HCT116 (cell line): ENCODE data around the gene C2CD4B. TPM values are rescaled to one million over a fixed set of nuclear protein-coding genes. Genes with fewer than 3 reads are reported as not detected.
A peak's percentile ranks its signal among the peaks of the same experiment; 100 is the strongest.

Experiments used
- ATAC-seq: fragments of 200-7000 bp; cut with Tn5 transposase; 2 replicates; pipeline ENCODE4 v1.9.1; 2020; ENCODE audit warnings: mild to moderate bottlenecking, moderate library complexity
- BruUV-seq: library from RNA; stranded (reverse); fragments of 400-500 nt; replicated peaks from 2 replicates; lab custom pipeline; 2021; lab: Mats Ljungman, UMichigan
- CTCF ChIA-PET: fragments of 300-600 bp; sonication (Branson Sonifier 250); formaldehyde crosslinking; loops from one replicate; lab custom pipeline; 2021; ENCODE audit warnings: antibody characterized with exemption; lab: Charles Lee
- POLR2A ChIA-PET: fragments of 300-600, 350-600 bp; sonication (Branson Sonifier 250); formaldehyde crosslinking; loops from one replicate; lab custom pipeline; 2021; ENCODE audit warnings: antibody characterized with exemption; lab: Charles Lee
- RAD21 ChIA-PET, 2 experiments: fragments of 300-600 bp; sonication (Branson Sonifier 250); formaldehyde crosslinking; loops; one replicate each; lab custom pipeline; 2023; ENCODE audit warnings: low total read pairs in 2 of 2; ENCODE audit not compliant: uncharacterized antibody in 2 of 2, unreplicated experiment in 2 of 2, low non-redundant PET in 1 of 2; lab: Charles Lee
- DNase-seq: peaks from one replicate; pipeline ENCODE4 v3.0.0-alpha.2; 2010; ENCODE audit warnings: low read depth, low spot score
- H2AFZ ChIP-seq: fragments of 200-600 bp; shearing (Covaris generic), sonication (generic); 2 replicates; pipeline ENCODE4 v1.6.1; 2017; ENCODE audit warnings: low read depth, mixed run types, mixed read lengths, antibody characterized with exemption, low read length; ENCODE audit not compliant: poor library complexity, severe bottlenecking
- H3K27ac ChIP-seq: 2 replicates; pipeline ENCODE4 v1.5.1; 2012; ENCODE audit warnings: low read depth, low read length
- H3K27me3 ChIP-seq: fragments of 200-600 bp; sonication (generic); 2 replicates; pipeline ENCODE4 v1.6.1; 2016; ENCODE audit warnings: mixed run types, low read length, mixed read lengths; ENCODE audit not compliant: insufficient read depth
- H3K36me3 ChIP-seq, 2 experiments: fragments of 200-500 bp in 1 of 2; fragments of 200-600 bp in 1 of 2; sonication (Bioruptor generic) in 1 of 2; sonication (generic) in 1 of 2; 2 replicates each; pipeline versions ENCODE4 v1.5.1 to v1.6.1; 2014 to 2016; ENCODE audit warnings: low read length in 2 of 2, inconsistent platforms in 1 of 2, mixed read lengths in 1 of 2, mixed run types in 1 of 2; ENCODE audit not compliant: insufficient read depth in 2 of 2, control insufficient read depth in 1 of 2
- H3K4me1 ChIP-seq, 2 experiments: fragments of 200-600 bp in 1 of 2; sonication (generic) in 1 of 2; 2 replicates each; pipeline versions ENCODE4 v1.5.1 to v1.6.1; 2012 to 2017; ENCODE audit warnings: low read length in 2 of 2, inconsistent platforms in 1 of 2, mild to moderate bottlenecking in 1 of 2, mixed read lengths in 1 of 2, mixed run types in 1 of 2, moderate library complexity in 1 of 2; ENCODE audit not compliant: insufficient read depth in 2 of 2, control insufficient read depth in 1 of 2
- H3K4me2 ChIP-seq: fragments of 200-600 bp; sonication (generic); 2 replicates; pipeline ENCODE4 v1.6.1; 2017; ENCODE audit warnings: mixed run types, low read length, mixed read lengths
- H3K4me3 ChIP-seq, 2 experiments: fragments of 200-600 bp in 1 of 2; sonication (generic) in 1 of 2; replicated peaks in 1 of 2; 2 replicates each; pipeline ENCODE4 v1.5.1; 2011 to 2016; ENCODE audit warnings: low read length in 2 of 2, control low read depth in 1 of 2, low read depth in 1 of 2, mild to moderate bottlenecking in 1 of 2, mixed read lengths in 1 of 2, mixed run types in 1 of 2
- H3K79me2 ChIP-seq: fragments of 200-600 bp; sonication (generic); 2 replicates; pipeline ENCODE4 v1.6.1; 2017; ENCODE audit warnings: mild to moderate bottlenecking, mixed run types, low read length, moderate library complexity, mixed read lengths; ENCODE audit not compliant: insufficient read depth
- H3K9ac ChIP-seq: fragments of 200-600 bp; sonication (generic); 2 replicates; pipeline ENCODE4 v1.6.1; 2016; ENCODE audit warnings: low read length, mixed read lengths
- H3K9me2 ChIP-seq: fragments of 200-600 bp; sonication (generic), shearing (Covaris generic); 2 replicates; pipeline ENCODE4 v1.6.1; 2017; ENCODE audit warnings: mixed run types, mild to moderate bottlenecking, moderate library complexity; ENCODE audit not compliant: insufficient read depth
- H3K9me3 ChIP-seq, 2 experiments: fragments of 200-500 bp in 1 of 2; fragments of 200-600 bp in 1 of 2; sonication (Bioruptor generic) in 1 of 2; sonication (generic) in 1 of 2; 2 replicates each; pipeline ENCODE4 v1.6.1; 2014 to 2017; ENCODE audit warnings: low read length in 2 of 2, mixed read lengths in 2 of 2, inconsistent platforms in 1 of 2, low read depth in 1 of 2, mild to moderate bottlenecking in 1 of 2, mixed run types in 1 of 2, moderate library complexity in 1 of 2; ENCODE audit not compliant: control insufficient read depth in 1 of 2, insufficient read depth in 1 of 2
- H4K20me1 ChIP-seq: fragments of 200-600 bp; sonication (generic), shearing (Covaris generic); 2 replicates; pipeline ENCODE4 v1.6.1; 2017; ENCODE audit warnings: mixed run types, mild to moderate bottlenecking, moderate library complexity; ENCODE audit not compliant: insufficient read depth
- CBX3 ChIP-seq: IDR thresholded peaks from 2 replicates; pipeline ENCODE4 v1.6.1; 2012; ENCODE audit warnings: low read depth
- CEBPB ChIP-seq: IDR thresholded peaks from 2 replicates; pipeline ENCODE4 v1.6.1; 2012; ENCODE audit warnings: low read depth
- CTCF ChIP-seq, 3 experiments: fragments of 200-600 bp in 1 of 3; sonication (generic) in 1 of 3; IDR thresholded peaks in 2 of 3; conservative IDR thresholded peaks in 1 of 3; 2 replicates each; pipeline ENCODE4 v1.5.1; 2012 to 2017; ENCODE audit warnings: low read depth in 2 of 3, low read length in 2 of 3, antibody characterized with exemption in 1 of 3, borderline replicate concordance in 1 of 3, control low read depth in 1 of 3, mild to moderate bottlenecking in 1 of 3, mixed read lengths in 1 of 3, mixed run types in 1 of 3, moderate library complexity in 1 of 3; ENCODE audit not compliant: insufficient read depth in 1 of 3
- POLR2A ChIP-seq: IDR thresholded peaks from 2 replicates; pipeline ENCODE4 v1.7.0; 2011; ENCODE audit warnings: borderline replicate concordance; ENCODE audit not compliant: insufficient read depth, insufficient read length; ENCODE audit errors: extremely low read depth
- RAD21 ChIP-seq: IDR thresholded peaks from 2 replicates; pipeline ENCODE4 v1.6.1; 2012; ENCODE audit warnings: low read depth, mild to moderate bottlenecking
- SIN3A ChIP-seq: IDR thresholded peaks from 2 replicates; pipeline ENCODE4 v1.6.1; 2012; ENCODE audit warnings: low read depth
- SP1 ChIP-seq: IDR thresholded peaks from 2 replicates; pipeline ENCODE4 v1.6.1; 2012; ENCODE audit warnings: low read depth
- ZBTB33 ChIP-seq: IDR thresholded peaks from 2 replicates; pipeline ENCODE4 v1.6.1; 2011; ENCODE audit warnings: mild to moderate bottlenecking, low read length, moderate library complexity; ENCODE audit not compliant: insufficient replicate concordance; ENCODE audit errors: extremely low read depth
- ZFX ChIP-seq: fragments of 450-650 bp; IDR thresholded peaks from 2 replicates; pipeline ENCODE4 v1.6.1; 2017
- ZNF274 ChIP-seq: fragments of 200-500 bp; sonication (Bioruptor generic); IDR thresholded peaks from 2 replicates; pipeline ENCODE4 v1.6.1; 2014; ENCODE audit warnings: mild to moderate bottlenecking, low read depth, low read length, inconsistent platforms
- intact Hi-C: fragments of 100-400 bp; cut with micrococcal nuclease; formaldehyde crosslinking; loops from 2 replicates; pipeline ENCODE4 v1.10.0; 2022
- total RNA-seq: library from RNA; stranded (reverse); gene quantifications from one replicate; pipeline ENCODE4 v1.2.1, GENCODE V29; 2021; ENCODE audit not compliant: unreplicated experiment
- TF ChIP-seq, protein P1 (sequence below): IDR thresholded peaks from 2 replicates; pipeline ENCODE4 v1.6.1; 2012

C2CD4B gene
- total RNA-seq, 1 experiment from 2014 or later, result not detected

GRCh38 chr15:62126364-62126763 is 38.7 kb downstream of the C2CD4B start:
- Histone ChIP-seq H3K36me3 (no peaks in the 10 kb centered on the region), H3K27ac (no peak overlapping the region), H3K9ac (no peak overlapping the region), H3K4me3 (no peak overlapping the region), H3K9me2 (no peaks in the 10 kb centered on the region), H3K79me2 (no peaks in the 10 kb centered on the region), H3K27me3 (no peaks in the 10 kb centered on the region), H3K4me1 (no peaks in the 10 kb centered on the region), H2AFZ (no peak overlapping the region), H4K20me1 (no peaks in the 10 kb centered on the region), H3K9me3 (no peaks in the 10 kb centered on the region), H3K4me2 (no peak overlapping the region)
- BruUV-seq, result no TSS peak
- intact Hi-C loops, result no loop called here
- no peak for DNase-seq
- CTCF ChIA-PET, result interaction anchor here (1.1 to 2.1 kb wide), 14 partner anchors 10 to 181 kb away, joined by 3 to 15 read pairs (median 4); partner anchors contain the start of gene VPS13C
- TF ChIP-seq CEBPB (no peak), SP1 (no peak), ZNF274 (no peak), CBX3 (no peak), POLR2A (no peak), ZFX (no peak)
- no peak for ATAC-seq
- POLR2A ChIA-PET, result no interaction called here
- RAD21 ChIA-PET, result no interaction called here

DNA sequence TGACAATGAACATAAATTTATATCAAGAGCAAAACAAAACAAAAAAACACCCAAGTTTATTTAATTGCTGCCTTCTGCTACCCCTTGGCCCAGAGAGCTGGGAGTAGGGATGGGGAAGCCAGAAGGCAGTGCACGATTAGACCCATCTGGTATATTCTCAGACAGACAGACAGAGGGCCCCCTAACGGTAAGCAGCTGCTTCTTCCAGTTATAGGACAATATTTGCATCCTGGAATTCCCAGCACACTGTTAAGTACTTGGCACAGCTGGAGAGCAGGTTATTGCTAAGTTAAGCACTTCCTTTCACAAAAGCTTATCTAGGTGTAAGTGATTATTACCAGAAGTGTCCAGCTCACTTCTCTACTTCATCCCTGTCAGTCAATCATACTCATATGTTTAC is 39.3 kb downstream of the C2CD4B start:
- Histone ChIP-seq H3K27ac (no peak overlapping the region), H3K36me3 (no peaks in the 10 kb centered on the region), H3K79me2 (no peaks in the 10 kb centered on the region), H3K27me3 (no peaks in the 10 kb centered on the region), H3K4me1 (no peaks in the 10 kb centered on the region), H3K9me3 (no peaks in the 10 kb centered on the region), H3K4me3 (no peak overlapping the region), H4K20me1 (no peaks in the 10 kb centered on the region), H3K4me2 (no peak overlapping the region), H3K9ac (no peak overlapping the region), H2AFZ (no peak overlapping the region), H3K9me2 (no peaks in the 10 kb centered on the region)
- POLR2A ChIA-PET, result interaction anchor here (0.7 kb wide), 1 partner anchor 65 kb away, joined by 3 read pairs; the partner anchor contains the start of gene VPS13C
- peak; percentile 38 for DNase-seq
- intact Hi-C loops, result no loop called here
- no TSS peak for BruUV-seq
- CTCF ChIA-PET, result interaction anchor here (0.7 to 2.1 kb wide), 16 partner anchors 10 to 181 kb away, joined by 3 to 15 read pairs (median 4); partner anchors contain the start of gene VPS13C
- peak; percentile 97 for ATAC-seq
- RAD21 ChIA-PET, result no interaction called here
- TF ChIP-seq ZBTB33, result no peak
- TF ChIP-seq RAD21, result peak; percentile 38
- TF ChIP-seq, protein P1, sequence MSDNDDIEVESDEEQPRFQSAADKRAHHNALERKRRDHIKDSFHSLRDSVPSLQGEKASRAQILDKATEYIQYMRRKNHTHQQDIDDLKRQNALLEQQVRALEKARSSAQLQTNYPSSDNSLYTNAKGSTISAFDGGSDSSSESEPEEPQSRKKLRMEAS, result no peak
- TF ChIP-seq SIN3A, result no peak
- TF ChIP-seq SP1, result no peak
- TF ChIP-seq ZFX, result no peak
- peak; percentile 13 to 65 (median 61); a peak in 4 of 6 replicates for TF ChIP-seq CTCF (IDR thresholded peaks at IDR 0.05 in 2 of 3, conservative IDR thresholded peaks at IDR 0.05 in 1 of 3; ENCODE audit: borderline replicate concordance in 1 of 3, insufficient read depth in 1 of 3, low read depth in 2 of 3, low read length in 2 of 3)
